GM11168 (cell line): ENCODE data around the gene LYSMD4.

Source experiments
- in situ Hi-C: fragments of 300-500 bp; cut with MboI; formaldehyde crosslinking; loops from one replicate; pipeline ENCODE4 v1.12.0; 2022; ENCODE audit warnings: low sequenced_read_pairs; ENCODE audit not compliant: unreplicated experiment

Gene LYSMD4

GRCh38 chr15:99732751-99733267 lies 428 bp downstream of the LYSMD4 start:
- in situ Hi-C loops: loop anchor here (25.0 kb wide), 1 partner anchor 621 kb away; the partner anchor contains the start of gene SYNM

DNA sequence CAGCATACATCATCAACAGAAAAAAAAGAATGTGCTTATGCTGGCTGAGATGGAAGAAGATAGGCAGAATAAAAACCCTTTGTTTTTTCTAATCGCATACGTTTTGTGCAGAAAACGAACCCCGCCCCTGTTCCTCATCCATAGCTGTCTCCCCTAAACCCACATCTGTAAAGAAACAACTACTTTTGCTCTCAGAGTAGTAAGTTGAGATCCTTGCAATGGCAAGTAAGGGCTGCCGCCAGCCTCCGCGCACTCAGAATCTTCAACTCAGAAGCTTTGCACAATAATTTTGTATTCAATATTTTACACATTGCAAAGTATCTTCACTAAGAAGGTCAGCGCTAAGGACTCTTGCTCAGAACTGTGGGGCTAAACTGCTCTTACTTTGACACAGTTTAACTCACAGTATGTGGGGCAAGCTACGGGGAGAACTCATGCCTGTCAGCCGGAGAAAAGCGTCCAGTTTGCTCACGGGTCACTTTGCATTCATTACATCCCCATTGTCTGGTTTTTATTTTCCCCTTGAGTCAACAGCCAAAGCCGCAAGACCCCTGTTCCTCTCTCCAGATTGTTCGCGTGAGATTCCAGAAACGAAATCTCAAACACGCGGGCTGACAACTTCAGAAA lies 1.0 kb downstream of the LYSMD4 start:
- in situ Hi-C loops: loop anchor here (25.0 kb wide), 1 partner anchor 620 kb away; the partner anchor contains the start of gene SYNM

- in situ Hi-C loops: loop anchor here (25.0 kb wide), 1 partner anchor 619 kb away; the partner anchor contains the start of gene SYNM
Measured at GRCh38 chr15:99731336-99732123, 1.7 kb downstream of the LYSMD4 start.

DNA sequence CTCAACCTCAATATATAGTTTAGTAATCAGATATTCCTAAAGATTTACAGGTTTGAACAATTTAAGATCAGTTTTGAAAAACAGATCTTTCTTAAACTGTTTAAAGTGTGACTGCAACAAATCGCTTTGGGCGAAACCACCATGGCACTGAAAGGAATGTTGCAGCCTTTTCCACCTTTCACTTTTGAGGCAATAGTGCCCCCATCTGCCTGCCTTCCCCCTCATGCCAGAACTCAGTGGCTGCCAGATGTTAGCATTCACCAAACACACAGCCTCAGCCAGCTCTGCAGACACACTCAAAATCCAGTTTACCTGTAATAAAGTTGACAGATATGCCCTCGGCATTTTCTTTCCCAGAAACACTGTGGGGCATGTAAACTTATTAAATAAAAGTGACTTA lies 3.3 kb downstream of the LYSMD4 start:
- in situ Hi-C loops: loop anchor here (25.0 kb wide), 1 partner anchor 618 kb away; the partner anchor contains the start of gene SYNM

DNA sequence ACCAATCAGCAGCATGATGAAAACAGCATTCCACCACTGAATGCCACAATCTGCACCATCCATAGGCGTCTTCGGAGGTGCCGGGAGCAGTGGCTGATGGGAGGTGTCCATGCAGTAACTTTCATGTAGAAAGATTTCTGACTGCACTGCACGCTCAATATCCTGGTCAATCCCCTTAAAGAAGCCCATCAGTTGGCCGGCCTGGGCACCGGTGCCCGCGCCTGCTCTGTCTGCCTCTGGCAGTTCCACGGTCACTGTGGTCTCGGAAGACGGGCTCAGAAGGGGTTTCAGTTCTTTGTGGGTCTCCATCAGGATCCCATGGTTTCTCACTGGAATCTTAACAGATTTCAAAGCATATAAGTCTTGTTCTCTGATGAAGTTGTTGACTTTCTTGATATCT lies 3.9 kb downstream of the LYSMD4 start:
- in situ Hi-C loops: loop anchor here (25.0 kb wide), 1 partner anchor 617 kb away; the partner anchor contains the start of gene SYNM

DNA sequence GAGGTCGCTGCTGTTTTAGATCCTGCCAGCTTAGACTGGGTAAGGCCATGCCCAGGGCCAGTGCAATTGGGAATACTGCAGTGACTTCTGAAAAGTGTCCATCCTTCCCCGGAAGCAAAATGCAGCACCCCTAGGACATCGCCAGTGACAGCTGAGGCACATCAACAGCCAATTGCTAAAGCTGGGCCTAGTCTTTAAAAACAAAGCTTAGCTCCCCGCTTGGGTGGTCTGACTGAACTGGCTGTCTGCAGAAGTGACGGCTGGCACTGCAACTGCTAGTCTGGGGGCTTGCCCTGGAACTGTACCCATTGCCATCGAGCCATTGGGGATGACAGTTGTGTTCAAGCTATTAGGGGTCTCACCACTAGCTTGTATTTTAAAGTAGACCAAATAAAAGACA lies 4.3 kb downstream of the LYSMD4 start:
- in situ Hi-C loops: loop anchor here (25.0 kb wide), 1 partner anchor 617 kb away; the partner anchor contains the start of gene SYNM

DNA sequence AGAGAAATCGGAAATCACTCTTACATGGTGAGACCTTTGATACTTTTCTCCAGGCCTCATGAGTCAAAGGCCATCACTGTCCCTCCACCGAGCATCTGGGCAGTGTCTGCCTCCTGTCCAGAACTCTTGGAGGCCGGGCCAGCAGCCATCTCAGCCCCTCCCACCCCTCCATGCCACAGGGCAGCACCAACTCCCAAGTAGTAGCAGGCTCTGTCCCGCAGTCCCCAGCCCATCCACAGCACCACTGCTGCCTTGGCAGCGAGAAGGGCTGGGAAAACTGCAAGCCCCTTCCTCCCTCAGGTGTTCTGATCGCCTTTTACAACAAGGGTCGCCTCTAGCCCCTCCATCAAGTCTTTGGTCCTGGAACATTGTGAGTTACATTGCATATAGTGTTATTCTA lies 5.5 kb downstream of the LYSMD4 start:
- in situ Hi-C loops: loop anchor here (25.0 kb wide), 1 partner anchor 615 kb away; the partner anchor contains the start of gene SYNM

- in situ Hi-C loops: loop anchor here (25.0 kb wide), 1 partner anchor 615 kb away; the partner anchor contains the start of gene SYNM
Measured at GRCh38 chr15:99727330-99727729, 5.9 kb downstream of the LYSMD4 start.

GRCh38 chr15:99726333-99726732 lies 6.9 kb downstream of the LYSMD4 start:
- in situ Hi-C loops: loop anchor here (25.0 kb wide), 1 partner anchor 614 kb away; the partner anchor contains the start of gene SYNM

DNA sequence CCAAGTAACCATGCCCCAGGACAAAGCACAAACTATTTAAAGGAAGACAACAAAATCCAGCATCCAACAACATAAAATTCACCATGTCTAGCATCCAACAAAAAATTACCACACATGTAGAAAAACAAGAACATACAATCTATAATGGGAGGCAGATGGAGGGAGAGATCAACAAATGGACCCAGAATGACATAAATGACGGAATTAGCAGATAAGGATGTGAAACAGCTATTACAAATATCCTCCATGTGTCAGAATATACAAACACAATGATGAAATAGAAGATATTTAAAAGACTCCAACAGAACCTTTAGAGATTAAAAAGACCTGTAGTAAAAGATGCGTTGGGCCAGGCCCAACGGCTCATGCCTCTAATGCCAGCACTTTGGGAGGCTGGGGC lies 10.8 kb downstream of the LYSMD4 start:
- in situ Hi-C loops: no loop called here

- in situ Hi-C loops: no loop called here
Measured at GRCh38 chr15:99721896-99722295, 11.3 kb downstream of the LYSMD4 start.

DNA sequence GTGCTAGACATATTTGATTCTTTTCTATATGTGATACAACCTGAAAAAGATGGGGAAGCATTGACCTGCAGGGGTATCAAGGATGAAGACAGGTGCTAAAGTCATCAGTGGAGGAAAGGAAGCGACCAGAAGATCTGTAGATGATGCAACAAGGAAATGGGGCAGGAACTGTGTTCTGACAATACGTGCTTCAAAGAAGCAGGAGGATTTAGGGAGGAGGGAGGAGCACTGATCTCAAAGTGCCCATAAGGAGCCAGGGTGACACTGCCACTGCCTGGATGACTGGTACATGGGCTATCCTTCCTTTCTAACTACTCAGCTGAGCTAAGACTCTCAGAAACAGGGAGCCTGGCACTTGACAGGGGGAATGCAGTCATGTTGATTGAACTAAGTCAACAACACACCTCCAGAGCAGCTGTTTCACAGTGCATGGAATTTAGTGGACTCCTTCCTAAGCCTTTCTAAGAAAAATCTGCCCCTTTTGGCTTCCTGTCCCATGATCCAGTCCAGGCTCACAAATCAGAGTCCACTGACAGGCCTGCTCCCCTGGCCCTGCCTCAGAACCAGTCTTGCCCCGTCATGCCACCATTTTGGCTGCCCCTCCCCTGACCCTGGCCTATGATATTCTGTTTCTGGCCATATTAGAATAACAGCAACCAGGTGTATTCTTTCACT lies 12.0 kb downstream of the LYSMD4 start:
- in situ Hi-C loops: no loop called here

GRCh38 chr15:99720533-99720932 lies 12.7 kb downstream of the LYSMD4 start:
- in situ Hi-C loops: no loop called here

DNA sequence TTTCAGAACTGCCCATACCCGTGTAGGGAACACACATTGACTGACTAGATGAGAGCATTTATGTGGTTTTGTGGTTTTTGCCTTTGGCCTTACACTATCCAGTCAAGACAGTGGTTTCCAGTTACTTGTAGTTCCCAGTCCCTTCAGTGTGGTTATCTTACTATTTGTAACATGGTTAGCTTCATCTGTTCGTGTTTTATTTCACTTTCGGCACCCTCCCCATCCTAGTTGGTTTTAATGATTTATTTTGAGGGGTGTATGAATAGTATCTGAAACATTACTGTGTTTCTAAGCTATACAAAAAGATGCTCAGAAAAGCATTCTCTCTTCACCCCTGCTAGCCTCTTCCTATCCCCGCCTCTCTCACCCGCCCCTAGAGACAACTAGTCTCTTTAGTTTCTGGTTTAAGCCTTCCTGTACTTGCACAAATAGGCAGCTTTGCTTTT lies 14.1 kb downstream of the LYSMD4 start:
- in situ Hi-C loops: no loop called here

DNA sequence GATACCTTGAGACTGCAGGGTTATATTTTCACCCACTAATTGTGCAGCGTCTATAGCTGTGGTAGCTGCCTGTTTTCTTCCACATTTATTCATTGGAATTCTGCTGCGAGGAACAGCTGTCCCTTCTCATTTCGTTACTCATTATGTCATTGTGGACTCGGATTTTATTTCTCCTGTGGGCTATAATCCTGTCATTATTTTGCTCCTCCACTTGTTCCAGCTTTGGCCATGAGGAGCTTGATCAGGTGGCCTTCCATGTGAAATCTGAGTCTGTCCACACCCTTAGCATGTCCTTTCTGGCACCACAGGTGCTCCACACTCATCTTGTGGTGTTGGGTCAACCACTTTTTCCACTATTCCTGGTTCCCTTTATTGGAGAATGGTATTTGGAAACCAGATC lies 14.8 kb downstream of the LYSMD4 start:
- in situ Hi-C loops: no loop called here

DNA sequence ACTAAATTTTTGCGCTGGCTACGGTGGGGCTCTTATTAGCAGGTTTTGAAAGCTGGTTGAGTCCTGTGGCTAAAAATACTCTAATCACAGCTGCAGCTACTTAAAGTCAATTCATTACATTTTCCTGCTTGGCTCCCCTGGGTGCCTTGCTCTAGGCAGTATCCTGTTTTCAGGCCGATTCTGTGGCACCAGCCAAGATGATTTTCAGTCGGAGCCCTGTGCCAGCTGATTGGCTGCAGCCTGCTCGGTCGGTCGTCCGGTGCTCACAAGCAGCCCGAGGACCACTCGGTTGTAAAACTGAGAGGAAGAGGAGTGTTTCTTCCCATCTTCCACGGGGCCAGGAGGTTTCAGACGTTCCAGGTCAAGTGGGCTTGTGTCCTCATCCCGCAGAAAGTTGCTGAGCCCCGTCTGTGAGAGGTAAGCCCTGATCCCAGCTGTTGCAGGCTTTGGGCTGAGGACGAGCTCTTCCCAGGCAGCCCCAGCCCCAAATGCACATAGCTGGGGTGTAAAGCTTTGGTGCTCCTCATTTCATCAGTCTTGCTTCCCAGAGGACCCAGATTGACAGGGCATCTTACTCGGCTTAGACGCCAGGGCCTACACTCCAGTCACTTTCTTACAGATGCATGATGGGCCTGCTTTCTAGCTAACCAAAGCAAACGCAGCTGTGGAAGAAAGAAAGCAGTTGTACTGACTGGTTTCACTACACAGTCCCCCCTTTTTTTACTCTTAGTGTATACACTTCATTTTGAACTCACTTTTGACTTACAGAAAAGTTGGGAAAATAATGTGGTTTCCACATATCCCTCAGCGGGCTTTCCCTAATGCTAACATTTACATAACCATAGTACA lies 15.9 kb downstream of the LYSMD4 start:
- in situ Hi-C loops: no loop called here

DNA sequence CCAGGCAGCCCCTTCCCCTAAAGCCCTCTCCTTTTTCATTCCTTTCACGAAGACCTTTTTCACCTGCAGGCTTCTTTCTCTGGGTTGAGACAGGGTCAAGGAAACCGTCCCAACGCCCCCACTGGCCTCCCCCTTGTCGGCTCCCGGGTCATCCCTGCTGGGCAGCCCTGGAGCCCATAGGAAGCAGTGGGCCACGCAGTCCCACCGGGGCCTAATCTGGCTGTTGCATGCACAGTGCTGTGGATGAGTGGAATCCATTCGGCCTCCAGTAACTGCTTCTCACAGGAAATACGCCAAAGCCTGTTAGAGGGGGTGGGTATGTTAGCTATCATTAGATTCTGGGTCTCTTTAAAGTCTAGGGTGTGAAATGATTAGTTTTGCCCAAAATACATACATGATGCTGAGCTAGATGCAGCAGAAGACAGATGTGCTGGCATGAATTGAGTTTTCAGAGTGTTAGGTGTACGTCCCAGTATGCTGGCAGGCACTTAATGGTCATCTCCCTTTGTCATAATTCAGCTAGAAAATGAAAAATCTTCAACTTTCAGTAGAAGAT lies 16.6 kb downstream of the LYSMD4 start:
- in situ Hi-C loops: no loop called here

GRCh38 chr15:99712415-99712814 lies 20.8 kb downstream of the LYSMD4 start:
- in situ Hi-C loops: no loop called here

GRCh38 chr15:99711625-99712024 lies 21.6 kb downstream of the LYSMD4 start:
- in situ Hi-C loops: no loop called here
